Loucy (cell line): ENCODE measurements around the gene ACADM.
A peak's percentile ranks its signal among the peaks of the same experiment; 100 is the strongest.
"Not testable (repeated sequence)": the region's sequence is repeated elsewhere in the genome, so short reads cannot be mapped to it uniquely, and the experiment has no call there.

ENCODE experiments used
- H2AFZ ChIP-seq: fragments of 200-600 bp; sonication (generic); 2 replicates; pipeline ENCODE4 v1.6.0; 2016; ENCODE audit warnings: antibody characterized with exemption, mild to moderate bottlenecking, low read length, moderate library complexity
- H3F3A ChIP-seq: fragments of 200-600 bp; 2 replicates; pipeline ENCODE4 v1.6.0; 2016; ENCODE audit warnings: antibody characterized with exemption, low read depth, mild to moderate bottlenecking
- H3K27me3 ChIP-seq: fragments of 200-600 bp; sonication (generic); 2 replicates; pipeline ENCODE4 v1.6.1; 2014; ENCODE audit warnings: low read length, mild to moderate bottlenecking; ENCODE audit not compliant: insufficient read depth, poor library complexity, severe bottlenecking
- H3K36me3 ChIP-seq: fragments of 200-600 bp; sonication (generic); 2 replicates; pipeline ENCODE4 v1.6.1; 2016; ENCODE audit warnings: low read length; ENCODE audit not compliant: insufficient read depth
- H3K4me1 ChIP-seq: fragments of 200-600 bp; sonication (generic); 2 replicates; pipeline ENCODE4 v1.5.1; 2014; ENCODE audit warnings: low read length, mild to moderate bottlenecking; ENCODE audit not compliant: insufficient read depth, poor library complexity, severe bottlenecking
- H3K4me2 ChIP-seq: fragments of 200-600 bp; sonication (generic); 2 replicates; pipeline ENCODE4 v1.6.0; 2014; ENCODE audit warnings: antibody characterized with exemption, low read length, low read depth, mild to moderate bottlenecking; ENCODE audit not compliant: poor library complexity, severe bottlenecking
- H3K4me3 ChIP-seq: fragments of 200-600 bp; sonication (generic); 2 replicates; pipeline ENCODE4 v1.5.1; 2014; ENCODE audit warnings: low read length, mild to moderate bottlenecking, mixed read lengths; ENCODE audit not compliant: poor library complexity, severe bottlenecking
- H3K79me2 ChIP-seq: fragments of 200-600 bp; sonication (generic); 2 replicates; pipeline ENCODE4 v1.6.1; 2014; ENCODE audit warnings: low read length; ENCODE audit not compliant: insufficient read depth
- H3K9ac ChIP-seq: fragments of 200-600 bp; sonication (generic); 2 replicates; pipeline ENCODE4 v1.6.0; 2014; ENCODE audit warnings: mild to moderate bottlenecking, low read depth, low read length, moderate library complexity; ENCODE audit not compliant: poor library complexity, severe bottlenecking
- H3K9me2 ChIP-seq: fragments of 200-600 bp; sonication (generic); replicated peaks from 2 replicates; pipeline ENCODE4 v1.6.1; 2016; ENCODE audit warnings: low read depth, low read length, mixed read lengths
- H3K9me3 ChIP-seq: fragments of 200-600 bp; sonication (generic); 2 replicates; pipeline ENCODE4 v1.6.1; 2014; ENCODE audit warnings: mild to moderate bottlenecking, antibody characterized with exemption, low read length, low read depth; ENCODE audit not compliant: insufficient read depth
- H4K20me1 ChIP-seq: fragments of 200-600 bp; sonication (generic); 2 replicates; pipeline ENCODE4 v1.6.0; 2014; ENCODE audit warnings: antibody characterized with exemption, low read length, mild to moderate bottlenecking; ENCODE audit not compliant: insufficient read depth, poor library complexity, severe bottlenecking
- CTCF ChIP-seq: fragments of 200-600 bp; sonication (generic); conservative IDR thresholded peaks from 2 replicates; pipeline ENCODE4 v1.5.1; 2014; ENCODE audit warnings: mild to moderate bottlenecking, antibody characterized with exemption, low read length
- EZH2phosphoT487 ChIP-seq: fragments of 200-600 bp; IDR thresholded peaks from 2 replicates; pipeline ENCODE4 v1.6.1; 2018; ENCODE audit warnings: antibody characterized with exemption, mild to moderate bottlenecking, moderate library complexity, borderline replicate concordance

Gene ACADM

GRCh38 chr1:75724472-75725022 lies at the start of gene ACADM:
ACADM (plus strand) TSS chr1:75724709; CDS start chr1:75724788, 79 bp downstream.
- Histone ChIP-seq H3K4me3 (peak within 1 kb of the TSS; percentile 97), H3K4me2 (peak within 1 kb of the TSS; percentile 91), H3K9ac (peak within 1 kb of the TSS; percentile 95), H2AFZ (peak within 1 kb of the TSS; percentile 75), H3F3A (0 out of 2 replicates have a peak, but pooled peaks cover 5% of the 10 kb centered on the region), H3K4me1 (peaks cover 53% of the 10 kb centered on the region), H3K9me3 (no peaks in the 10 kb centered on the region), H3K27me3 (no peaks in the 10 kb centered on the region), H3K79me2 (peaks cover 57% of the 10 kb centered on the region), H3K9me2 (no peaks in the 10 kb centered on the region), H3K36me3 (no peaks in the 10 kb centered on the region), H4K20me1 (peaks cover 34% of the 10 kb centered on the region)
- TF ChIP-seq CTCF (no peak), EZH2phosphoT487 (no peak)

- Histone ChIP-seq H3K4me1 (no peaks in the 10 kb centered on the region), H3K9me2 (no peaks in the 10 kb centered on the region), H3K27me3 (no peaks in the 10 kb centered on the region), H3K4me2 (no peak overlapping the region), H3K36me3 (no peaks in the 10 kb centered on the region), H2AFZ (no peak overlapping the region), H3K9ac (no peak overlapping the region), H3K9me3 (no peaks in the 10 kb centered on the region), H4K20me1 (no peaks in the 10 kb centered on the region), H3K79me2 (no peaks in the 10 kb centered on the region), H3K4me3 (no peak overlapping the region), H3F3A (no peaks in the 10 kb centered on the region)
- TF ChIP-seq CTCF (no peak), EZH2phosphoT487 (no peak)
Observed at GRCh38 chr1:75677443-75677842, 47.1 kb upstream of the ACADM start.

- H3K79me2 ChIP-seq, H3K4me1 ChIP-seq, H3K27me3 ChIP-seq, H3K9me2 ChIP-seq, H4K20me1 ChIP-seq, H3K4me2 ChIP-seq, H2AFZ ChIP-seq, H3K4me3 ChIP-seq, H3K9me3 ChIP-seq, H3K9ac ChIP-seq, H3F3A ChIP-seq, H3K36me3 ChIP-seq: not testable (repeated sequence)
Observed at GRCh38 chr1:75677964-75678363, 46.5 kb upstream of the ACADM start.

- H3K79me2 ChIP-seq: no peaks in the 10 kb centered on the region
- no peaks in the 10 kb centered on the region for H3K9me3 ChIP-seq
- H2AFZ ChIP-seq: no peak overlapping the region
- no peaks in the 10 kb centered on the region for H4K20me1 ChIP-seq
- no peaks in the 10 kb centered on the region for H3K36me3 ChIP-seq
- no peak overlapping the region for H3K9ac ChIP-seq
- H3K4me3 ChIP-seq: no peak overlapping the region
- H3F3A ChIP-seq: no peaks in the 10 kb centered on the region
- H3K4me2 ChIP-seq: no peak overlapping the region
- no peak for TF ChIP-seq EZH2phosphoT487
- TF ChIP-seq CTCF: no peak
- no peaks in the 10 kb centered on the region for H3K27me3 ChIP-seq
- no peaks in the 10 kb centered on the region for H3K4me1 ChIP-seq
- H3K9me2 ChIP-seq: no peaks in the 10 kb centered on the region
Observed at GRCh38 chr1:75690547-75690946, 34.0 kb upstream of the ACADM start.
